Rectal smooth muscle tissue (tissue), 1 donor: ENCODE results near the gene CPNE1.

Experiments used
- H3K27ac ChIP-seq: one replicate; pipeline ENCODE4 v1.7.0; 2013; ENCODE audit warnings: low read depth, low read length, inconsistent platforms
- H3K27me3 ChIP-seq: one replicate; pipeline ENCODE4 v1.7.0; 2013; ENCODE audit warnings: low read length; ENCODE audit not compliant: control insufficient read depth, insufficient read depth
- H3K36me3 ChIP-seq: one replicate; pipeline ENCODE4 v1.7.0; 2013; ENCODE audit warnings: low read length; ENCODE audit not compliant: control insufficient read depth, insufficient read depth
- H3K4me1 ChIP-seq: one replicate; pipeline ENCODE4 v1.7.0; 2013; ENCODE audit warnings: low read length; ENCODE audit not compliant: control insufficient read depth, insufficient read depth
- H3K4me3 ChIP-seq: one replicate; pipeline ENCODE4 v1.7.0; 2013; ENCODE audit warnings: low read length
- H3K9ac ChIP-seq: one replicate; pipeline ENCODE4 v1.7.0; 2013; ENCODE audit warnings: low read length

CPNE1 gene

GRCh38 chr20:35595901-35596300 lies 68.8 kb downstream of the CPNE1 start:
- Histone ChIP-seq H3K4me3 (no peak overlapping the region), H3K4me1 (no peaks in the 10 kb centered on the region), H3K36me3 (no peaks in the 10 kb centered on the region), H3K9ac (no peak overlapping the region), H3K27me3 (peaks cover 6% of the 10 kb centered on the region), H3K27ac (no peak overlapping the region)

- Histone ChIP-seq H3K27ac (no peak overlapping the region), H3K9ac (no peak overlapping the region), H3K36me3 (no peaks in the 10 kb centered on the region), H3K4me3 (no peak overlapping the region), H3K4me1 (no peaks in the 10 kb centered on the region), H3K27me3 (peaks cover 4% of the 10 kb centered on the region)
Observed at GRCh38 chr20:35595456-35595855, 69.2 kb downstream of the CPNE1 start.

- Histone ChIP-seq H3K4me3 (no peak overlapping the region), H3K27me3 (no peaks in the 10 kb centered on the region), H3K27ac (no peak overlapping the region), H3K9ac (no peak overlapping the region), H3K4me1 (no peaks in the 10 kb centered on the region), H3K36me3 (no peaks in the 10 kb centered on the region)
Observed at GRCh38 chr20:35592339-35592974, 72.2 kb downstream of the CPNE1 start.

DNA sequence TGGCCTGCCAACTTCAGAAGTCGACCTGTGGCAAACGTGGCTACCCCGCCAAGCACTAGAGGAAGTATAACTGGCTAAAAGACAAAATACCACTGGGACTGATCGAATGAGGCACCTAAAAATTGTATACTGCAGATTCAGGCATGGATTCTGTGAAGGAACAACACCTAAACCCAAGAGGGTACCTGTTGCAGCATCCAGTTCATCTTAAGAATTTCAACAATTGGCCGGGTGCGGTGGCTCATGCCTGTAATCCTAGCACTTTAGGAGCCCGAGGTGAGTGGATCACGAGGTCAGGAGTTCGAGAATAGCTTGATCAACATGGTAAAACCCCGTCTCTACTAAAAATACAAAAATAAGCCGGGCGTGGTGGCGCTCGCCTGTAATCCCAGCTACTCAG lies 76.3 kb downstream of the CPNE1 start:
- H3K27me3 ChIP-seq, result no peaks in the 10 kb centered on the region
- no peaks in the 10 kb centered on the region for H3K4me1 ChIP-seq
- no peak overlapping the region for H3K9ac ChIP-seq
- H3K36me3 ChIP-seq, result no peaks in the 10 kb centered on the region
- no peak overlapping the region for H3K4me3 ChIP-seq
- H3K27ac ChIP-seq, result no peak overlapping the region

DNA sequence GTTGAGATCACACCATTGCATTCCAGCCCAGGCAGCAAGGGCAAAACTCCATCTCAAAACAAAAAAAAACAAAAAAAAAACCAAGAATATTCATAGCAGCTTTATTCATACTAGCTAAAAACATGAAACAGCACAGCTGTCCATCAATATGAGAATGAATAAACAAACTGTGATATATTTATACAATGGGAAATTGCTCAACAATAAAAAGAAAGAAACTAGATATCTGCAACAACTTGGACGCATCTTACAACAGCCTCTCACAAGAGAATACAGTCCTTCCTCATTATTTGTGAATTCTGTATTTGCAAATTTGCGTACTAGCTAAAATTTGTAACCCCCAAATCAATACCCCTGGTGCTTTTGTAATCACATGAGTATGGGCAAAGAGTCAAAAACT lies 77.3 kb downstream of the CPNE1 start:
- no peak overlapping the region for H3K27ac ChIP-seq
- no peaks in the 10 kb centered on the region for H3K4me1 ChIP-seq
- H3K9ac ChIP-seq, result no peak overlapping the region
- H3K4me3 ChIP-seq, result no peak overlapping the region
- H3K27me3 ChIP-seq, result no peaks in the 10 kb centered on the region
- no peaks in the 10 kb centered on the region for H3K36me3 ChIP-seq

DNA sequence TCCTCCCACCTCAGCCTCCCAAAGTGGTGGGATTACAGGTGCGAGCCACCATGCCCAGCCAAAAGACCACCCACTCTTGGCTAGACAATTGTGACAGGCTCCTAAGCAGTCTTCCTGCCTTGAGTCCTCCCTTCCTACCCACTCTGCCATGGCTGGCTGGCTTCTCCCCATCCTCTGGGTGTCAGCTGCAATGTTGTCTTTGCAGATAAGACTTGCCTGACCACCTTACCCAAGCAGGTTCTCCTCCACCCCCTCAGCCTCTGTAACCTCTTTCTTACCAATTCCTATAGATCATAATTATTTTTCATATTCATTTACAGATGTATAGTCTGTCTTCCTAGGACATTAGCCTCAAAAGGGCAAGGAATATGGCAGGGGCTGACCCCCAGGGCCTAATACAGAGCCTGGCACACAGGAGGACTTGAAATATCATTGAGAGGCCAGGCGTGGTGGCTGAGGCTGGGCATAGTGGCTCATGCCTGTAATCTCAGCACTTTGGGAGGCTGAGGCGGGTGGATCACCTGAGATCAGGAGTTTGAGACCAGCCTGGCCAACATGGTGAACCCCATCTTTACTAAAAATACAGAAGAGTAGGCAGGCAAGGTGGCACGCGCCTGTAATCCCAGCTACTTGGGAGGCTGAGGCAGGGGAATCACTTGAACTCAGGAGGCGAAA lies 77.8 kb downstream of the CPNE1 start:
- H3K27me3 ChIP-seq, result no peaks in the 10 kb centered on the region
- no peak overlapping the region for H3K27ac ChIP-seq
- H3K4me1 ChIP-seq, result no peaks in the 10 kb centered on the region
- H3K9ac ChIP-seq, result no peak overlapping the region
- H3K4me3 ChIP-seq, result no peak overlapping the region
- no peaks in the 10 kb centered on the region for H3K36me3 ChIP-seq

DNA sequence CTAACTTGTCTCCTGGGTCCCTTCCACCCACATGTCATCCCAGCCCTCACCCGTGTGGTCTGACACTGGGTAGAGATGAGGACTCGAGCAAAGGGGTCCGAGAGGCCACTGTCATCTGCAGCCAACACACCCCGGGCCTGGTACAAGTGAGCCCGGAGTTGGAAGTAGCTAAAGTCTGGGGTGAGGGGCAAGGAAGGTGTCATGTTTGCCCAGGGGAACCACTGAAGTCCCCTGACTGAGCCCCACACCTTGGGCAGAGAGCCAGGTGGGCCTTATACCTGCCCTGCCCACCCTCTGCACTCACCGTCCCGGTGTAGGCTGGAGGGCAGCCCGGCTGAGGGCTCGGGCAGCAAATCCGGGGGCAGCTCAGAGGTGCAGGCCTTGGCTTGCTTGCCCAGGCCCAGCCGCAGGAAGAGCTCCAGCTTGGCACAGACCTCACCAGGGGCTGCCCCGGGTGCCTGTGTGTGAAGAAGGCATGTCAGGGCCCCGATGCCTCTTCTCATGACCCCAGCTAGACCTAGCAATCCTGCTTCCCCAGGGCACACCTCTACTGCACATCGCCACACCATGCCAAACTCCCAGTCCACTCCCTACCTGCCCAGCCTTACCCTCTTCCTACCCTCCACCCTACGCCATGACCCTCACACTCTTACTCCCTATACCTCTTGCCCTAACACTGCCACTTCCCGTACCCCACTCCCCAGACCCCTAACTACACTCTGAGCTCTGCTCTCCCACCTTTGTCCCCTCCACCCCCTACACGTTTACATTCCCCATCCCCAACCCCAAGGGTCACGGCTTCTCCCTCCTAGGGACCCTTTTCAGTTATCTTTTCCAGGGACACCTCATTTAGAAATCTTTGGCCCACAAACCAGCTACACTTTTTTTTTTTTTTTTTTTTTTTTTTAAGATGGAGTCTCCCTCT lies 80.8 kb downstream of the CPNE1 start:
- H3K27ac ChIP-seq, result no peak overlapping the region
- no peak overlapping the region for H3K9ac ChIP-seq
- no peaks in the 10 kb centered on the region for H3K36me3 ChIP-seq

GRCh38 chr20:35582741-35583404 lies 81.8 kb downstream of the CPNE1 start:
- Histone ChIP-seq H3K4me1 (no peaks in the 10 kb centered on the region), H3K9ac (no peak overlapping the region), H3K36me3 (no peaks in the 10 kb centered on the region), H3K27ac (no peak overlapping the region), H3K27me3 (no peaks in the 10 kb centered on the region), H3K4me3 (no peak overlapping the region)

More for the DNA sequence above, 80.8 kb downstream of the CPNE1 start:
- no peaks in the 10 kb centered on the region for H3K27me3 ChIP-seq
- H3K4me3 ChIP-seq, result no peak overlapping the region
- H3K4me1 ChIP-seq, result no peaks in the 10 kb centered on the region

- no peak overlapping the region for H3K9ac ChIP-seq
- H3K36me3 ChIP-seq, result no peaks in the 10 kb centered on the region
- no peaks in the 10 kb centered on the region for H3K27me3 ChIP-seq
- H3K4me1 ChIP-seq, result no peaks in the 10 kb centered on the region
- H3K27ac ChIP-seq, result no peak overlapping the region
- H3K4me3 ChIP-seq, result no peak overlapping the region
Observed at GRCh38 chr20:35582131-35582530, 82.6 kb downstream of the CPNE1 start.

- no peaks in the 10 kb centered on the region for H3K27me3 ChIP-seq
- H3K9ac ChIP-seq, result no peak overlapping the region
- no peaks in the 10 kb centered on the region for H3K36me3 ChIP-seq
- H3K4me1 ChIP-seq, result no peaks in the 10 kb centered on the region
- no peak overlapping the region for H3K4me3 ChIP-seq
- H3K27ac ChIP-seq, result no peak overlapping the region
Observed at GRCh38 chr20:35579196-35579595, 85.5 kb downstream of the CPNE1 start.

DNA sequence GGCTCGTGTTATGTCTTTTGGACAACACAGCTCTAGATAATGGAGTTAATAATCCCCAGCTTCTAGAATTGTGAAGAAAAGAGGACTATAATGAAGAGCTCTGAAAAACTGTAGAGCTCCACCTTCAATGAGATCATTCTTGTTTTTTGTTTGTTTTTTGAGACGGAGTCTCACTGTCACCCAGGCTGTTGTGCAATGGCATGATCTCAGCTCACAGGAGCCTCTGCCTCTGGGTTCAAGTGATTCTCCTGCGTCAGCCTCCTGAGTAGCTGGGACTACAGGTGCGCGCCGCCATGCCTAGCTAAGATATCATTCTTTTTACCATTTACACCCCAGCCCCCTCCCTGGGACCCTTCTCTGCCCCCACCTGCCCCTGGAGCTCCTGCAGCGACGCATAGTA lies 86.2 kb downstream of the CPNE1 start:
- no peaks in the 10 kb centered on the region for H3K27me3 ChIP-seq
- H3K9ac ChIP-seq, result no peak overlapping the region
- no peaks in the 10 kb centered on the region for H3K36me3 ChIP-seq
- H3K27ac ChIP-seq, result no peak overlapping the region
- H3K4me3 ChIP-seq, result no peak overlapping the region
- H3K4me1 ChIP-seq, result no peaks in the 10 kb centered on the region

DNA sequence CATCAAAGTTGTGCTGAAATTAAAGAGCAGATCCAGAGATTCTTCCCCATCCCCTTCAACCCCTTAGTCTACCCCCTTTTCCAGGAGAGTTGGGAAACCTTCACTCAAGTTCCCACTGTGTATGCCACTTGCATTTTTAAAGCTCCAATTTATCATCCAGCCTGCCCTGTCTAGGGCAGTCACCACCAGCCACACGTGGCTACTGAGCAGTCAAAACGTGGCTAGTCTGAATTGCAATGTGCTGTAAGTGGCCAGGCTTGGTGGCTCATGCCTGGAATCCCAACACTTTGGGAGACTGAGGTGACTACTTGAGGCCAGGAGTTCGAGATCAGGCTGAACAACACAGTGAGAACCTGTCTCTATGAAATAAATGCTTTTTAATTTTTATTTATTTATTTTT lies 87.9 kb downstream of the CPNE1 start:
- Histone ChIP-seq H3K36me3 (no peaks in the 10 kb centered on the region), H3K27ac (no peak overlapping the region), H3K27me3 (no peaks in the 10 kb centered on the region), H3K4me1 (no peaks in the 10 kb centered on the region), H3K9ac (no peak overlapping the region), H3K4me3 (no peak overlapping the region)
